K562 (cell line): ENCODE measurements around the gene GON4L. TPM values are rescaled to one million over a fixed set of nuclear protein-coding genes. Genes with fewer than 3 reads are reported as not detected.

Source experiments
- ATAC-seq: fragments of 200-7000 bp; cut with Tn5 transposase; 3 replicates; pipeline ENCODE4 v1.9.1; 2020; ENCODE audit warnings: moderate library complexity
- BruUV-seq: library from RNA; stranded (reverse); fragments of 400-500 nt; replicated peaks from 2 replicates; lab custom pipeline; 2021; lab: Mats Ljungman, UMichigan
- CTCF ChIA-PET: fragments of 300-600 bp; formaldehyde crosslinking; extraction: SDS; loops from one replicate; lab custom pipeline; 2021; ENCODE audit warnings: low intra/inter-chr PET ratio; lab: Yijun Ruan, JAX
- POLR2A ChIA-PET: fragments of 300-600, 350-650 bp; sonication (Branson Sonifier 250); formaldehyde crosslinking; extraction: SDS; loops from one replicate; lab custom pipeline; 2021; ENCODE audit warnings: antibody characterized with exemption, inconsistent platforms; lab: Yijun Ruan, JAX
- DNase-seq, 4 experiments: peaks; one replicate each; pipeline versions ENCODE4 v3.0.0 to v3.0.0-alpha.2; 2011 to 2018; ENCODE audit warnings: low spot score in 3 of 4, mixed read lengths in 3 of 4; ENCODE audit errors: extremely low read depth in 1 of 4
- FAIRE-seq: peaks from 2 replicates; lab custom pipeline; 2011; peaks lifted over from hg19 to GRCh38; lab: Jason Lieb, UNC
- H2AFZ ChIP-seq: 2 replicates; pipeline ENCODE4 v1.6.0; 2011; ENCODE audit warnings: low read depth, low read length, control low read depth, inconsistent platforms
- H3K27ac ChIP-seq: fragments of 200-600 bp; 3 replicates; pipeline ENCODE4 v1.8.0; 2011; ENCODE audit warnings: low read depth, mild to moderate bottlenecking, control low read depth, inconsistent platforms, low read length, moderate library complexity, mixed read lengths; ENCODE audit errors: extremely low read depth
- H3K27me3 ChIP-seq, 2 experiments: fragments of 300-600 bp in 1 of 2; 2 replicates in 1 of 2; 3 replicates in 1 of 2; pipeline versions ENCODE4 v1.6.0 to v1.8.0; 2011; ENCODE audit warnings: inconsistent platforms in 2 of 2, low read length in 2 of 2, mild to moderate bottlenecking in 1 of 2, mixed read lengths in 1 of 2, moderate library complexity in 1 of 2; ENCODE audit not compliant: control insufficient read depth in 2 of 2, insufficient read depth in 2 of 2
- H3K36me3 ChIP-seq: fragments of 300-600 bp; 3 replicates; pipeline ENCODE4 v1.8.0; 2011; ENCODE audit warnings: mild to moderate bottlenecking, low read length, inconsistent platforms; ENCODE audit not compliant: control insufficient read depth, insufficient read depth
- H3K4me1 ChIP-seq, 2 experiments: fragments of 200-600 bp in 1 of 2; replicated peaks in 1 of 2; 2 replicates in 1 of 2; 3 replicates in 1 of 2; pipeline versions ENCODE4 v1.5.1 to v1.8.0; 2011; ENCODE audit warnings: inconsistent platforms in 2 of 2, low read length in 2 of 2, mild to moderate bottlenecking in 1 of 2, mixed read lengths in 1 of 2, moderate library complexity in 1 of 2; ENCODE audit not compliant: control insufficient read depth in 2 of 2, insufficient read depth in 2 of 2
- H3K4me2 ChIP-seq: 2 replicates; pipeline ENCODE4 v1.6.1; 2011; ENCODE audit warnings: low read length, control low read depth, inconsistent platforms, mixed read lengths; ENCODE audit not compliant: insufficient read depth
- H3K4me3 ChIP-seq: fragments of 200-600 bp; sonication (generic), shearing (Covaris generic); 2 replicates; pipeline ENCODE4 v1.5.1; 2016; ENCODE audit warnings: control low read depth, inconsistent platforms
- H3K79me2 ChIP-seq: fragments of 200-600 bp; 3 replicates; pipeline ENCODE4 v1.8.0; 2011; ENCODE audit warnings: low read length, inconsistent platforms; ENCODE audit not compliant: control insufficient read depth, insufficient read depth
- H3K9ac ChIP-seq, 2 experiments: 2 replicates each; pipeline versions ENCODE4 v1.6.0 to v1.6.1; 2011; ENCODE audit warnings: low read depth in 2 of 2, low read length in 2 of 2, control low read depth in 1 of 2, inconsistent platforms in 1 of 2, mild to moderate bottlenecking in 1 of 2, mixed read lengths in 1 of 2; ENCODE audit not compliant: insufficient read depth in 1 of 2
- H3K9me1 ChIP-seq: one replicate; pipeline ENCODE4 v1.6.0; 2011; ENCODE audit warnings: inconsistent platforms, mild to moderate bottlenecking, low read length, moderate library complexity; ENCODE audit not compliant: control insufficient read depth, insufficient read depth
- H3K9me3 ChIP-seq: replicated peaks from 2 replicates; pipeline ENCODE4 v1.5.1; 2011; ENCODE audit warnings: low read depth, low read length, inconsistent platforms; ENCODE audit not compliant: control insufficient read depth, insufficient read depth
- H4K20me1 ChIP-seq: replicated peaks from 2 replicates; pipeline ENCODE4 v1.6.1; 2011; ENCODE audit warnings: low read length, inconsistent platforms, mixed read lengths; ENCODE audit not compliant: control insufficient read depth, insufficient read depth
- CBFB ChIP-seq: sonication (generic); formaldehyde crosslinking; IDR thresholded peaks from 2 replicates; pipeline ENCODE4 v1.4.0; 2020; ENCODE audit warnings: mild to moderate bottlenecking, missing genetic modification reagents
- CBX2 ChIP-seq: fragments of 200-600 bp; sonication (generic); IDR thresholded peaks from one replicate; pipeline ENCODE4 v1.6.1; 2012; ENCODE audit warnings: mild to moderate bottlenecking, low read length, inconsistent platforms; ENCODE audit not compliant: insufficient read depth, poor library complexity, severe bottlenecking
- CEBPG ChIP-seq, 3 experiments: fragments of 200-800 bp in 1 of 3; sonication (Bioruptor generic) in 1 of 3; sonication (generic) in 1 of 3; formaldehyde crosslinking in 1 of 3; IDR thresholded peaks in 2 of 3; conservative IDR thresholded peaks in 1 of 3; 2 replicates each; pipeline versions ENCODE4 v1.6.1 to v1.8.0; 2016 to 2022; ENCODE audit warnings: missing compliant biosample characterization in 2 of 3, missing genetic modification characterization in 2 of 3, mild to moderate bottlenecking in 1 of 3, missing genetic modification reagents in 1 of 3
- CTBP1 ChIP-seq: fragments of 450-650 bp; IDR thresholded peaks from 2 replicates; pipeline ENCODE4 v1.6.1; 2016; ENCODE audit warnings: borderline replicate concordance
- EHMT2 ChIP-seq: fragments of 450-650 bp; IDR thresholded peaks from 2 replicates; pipeline ENCODE4 v1.6.1; 2018; ENCODE audit warnings: antibody characterized with exemption
- FOXK2 ChIP-seq, 2 experiments: fragments of 450-650 bp; IDR thresholded peaks in 1 of 2; conservative IDR thresholded peaks in 1 of 2; 2 replicates each; pipeline ENCODE4 v1.6.1; 2016; ENCODE audit warnings: low read depth in 2 of 2, mild to moderate bottlenecking in 1 of 2
- PCBP1 ChIP-seq: fragments of 200-400 bp; formaldehyde crosslinking; IDR thresholded peaks from 2 replicates; pipeline ENCODE4 v1.6.1; 2018; ENCODE audit warnings: mild to moderate bottlenecking, low read depth, low read length; ENCODE audit not compliant: poor library complexity, severe bottlenecking
- PURB ChIP-seq: sonication (generic); formaldehyde crosslinking; IDR thresholded peaks from 2 replicates; pipeline ENCODE4 v1.9.0; 2021; ENCODE audit warnings: low read depth, mild to moderate bottlenecking, missing genetic modification reagents
- SAFB2 ChIP-seq: fragments of 200-400 bp; formaldehyde crosslinking; IDR thresholded peaks from 2 replicates; pipeline ENCODE4 v1.6.1; 2018; ENCODE audit warnings: borderline replicate concordance, low read length, low read depth, moderate library complexity; ENCODE audit not compliant: severe bottlenecking
- SPI1 ChIP-seq: IDR thresholded peaks from 2 replicates; pipeline ENCODE4 v1.6.1; 2011; ENCODE audit warnings: low read depth, low read length, control low read depth, borderline replicate concordance
- SRF ChIP-seq, 2 experiments: fragments of 250-450, 450-650 bp in 1 of 2; sonication (Bioruptor Pico) in 1 of 2; sonication (generic) in 1 of 2; formaldehyde crosslinking; IDR thresholded peaks; 2 replicates each; pipeline versions ENCODE4 v1.5.0 to v1.5.1; 2020 to 2022; ENCODE audit warnings: mild to moderate bottlenecking in 1 of 2, missing genetic modification reagents in 1 of 2
- STAG1 ChIP-seq: sonication (generic); formaldehyde crosslinking; IDR thresholded peaks from 2 replicates; pipeline ENCODE4 v1.5.0; 2020; ENCODE audit warnings: missing genetic modification reagents, borderline replicate concordance
- TAF7 ChIP-seq: fragments of 450-650 bp; IDR thresholded peaks from 2 replicates; pipeline ENCODE4 v1.6.1; 2016; ENCODE audit warnings: missing genetic modification characterization, missing compliant biosample characterization
- ZFP1 ChIP-seq: fragments of 450-650 bp; formaldehyde crosslinking; IDR thresholded peaks from 2 replicates; pipeline ENCODE4 v1.4.0; 2020; ENCODE audit warnings: mild to moderate bottlenecking, mixed read lengths
- ZNF175 ChIP-seq: fragments of 200-800 bp; sonication (Bioruptor generic); IDR thresholded peaks from 2 replicates; pipeline ENCODE4 v1.6.1; 2016; ENCODE audit warnings: low read depth, mild to moderate bottlenecking, missing genetic modification characterization, missing compliant biosample characterization
- WGBS: fragments of 100-300 bp; shearing (Covaris generic); methylation state at CpG from one replicate; pipeline ENCODE4 v1.1.6; 2016; ENCODE audit warnings: low coverage, mixed read lengths; ENCODE audit not compliant: insufficient coverage; ENCODE audit errors: missing lambda C conversion rate; 5-methylcytosine and 5-hydroxymethylcytosine counted together
- in situ Hi-C: fragments of 300-500 bp; cut with MboI; formaldehyde crosslinking; loops from 4 replicates; pipeline ENCODE4 v1.15.0; 2018; ENCODE audit warnings: inconsistent platforms, mixed read lengths
- intact Hi-C: fragments of 100-400 bp; cut with micrococcal nuclease; formaldehyde crosslinking; loops from 2 replicates; pipeline ENCODE4 v1.14.2; 2022
- polyA plus RNA-seq, 8 experiments: library from polyadenylated mRNA; depleted of rRNA in 4 of 8; stranded (reverse) in 5 of 8; unstranded in 3 of 8; fragments of >200 nt; fragmentation: Nextera tagmentation in 2 of 8; fragmentation: Illumina TruSeq in 1 of 8; extraction: Ambion mirVana in 2 of 8; extraction: Trizol in 1 of 8; gene quantifications; 2 replicates each; pipeline versions ENCODE4 v1.2.1 to v1.2.3, GENCODE V29; 2011 to 2014; ENCODE audit warnings: inconsistent platforms in 1 of 8, missing spikeins in 1 of 8
- total RNA-seq, 7 experiments: library from RNA; depleted of rRNA in 6 of 7; stranded (reverse); fragments of >200 nt in 6 of 7; fragmentation: Illumina TruSeq in 2 of 7; extraction: Trizol in 2 of 7; gene quantifications; 2 replicates each; pipeline versions ENCODE4 v1.2.1 to v1.2.3, GENCODE V29; 2011 to 2021; ENCODE audit warnings: low replicate concordance in 1 of 7
- TF ChIP-seq, protein P1 (sequence below): sonication (generic); formaldehyde crosslinking; IDR thresholded peaks from 2 replicates; pipeline ENCODE4 v1.8.1; 2023; ENCODE audit warnings: mild to moderate bottlenecking, missing genetic modification reagents
- TF ChIP-seq, protein P2 (sequence below): sonication (generic); formaldehyde crosslinking; IDR thresholded peaks from 2 replicates; pipeline ENCODE4 v1.8.1; 2023; ENCODE audit warnings: mild to moderate bottlenecking, missing genetic modification reagents

The GON4L gene
- total and polyA plus RNA-seq, 9 of the 15 experiments (the other 6 are each of a cell fraction or from before 2014, with no cell fraction given): 20.2 to 47.4 (median 33.6) TPM

DNA sequence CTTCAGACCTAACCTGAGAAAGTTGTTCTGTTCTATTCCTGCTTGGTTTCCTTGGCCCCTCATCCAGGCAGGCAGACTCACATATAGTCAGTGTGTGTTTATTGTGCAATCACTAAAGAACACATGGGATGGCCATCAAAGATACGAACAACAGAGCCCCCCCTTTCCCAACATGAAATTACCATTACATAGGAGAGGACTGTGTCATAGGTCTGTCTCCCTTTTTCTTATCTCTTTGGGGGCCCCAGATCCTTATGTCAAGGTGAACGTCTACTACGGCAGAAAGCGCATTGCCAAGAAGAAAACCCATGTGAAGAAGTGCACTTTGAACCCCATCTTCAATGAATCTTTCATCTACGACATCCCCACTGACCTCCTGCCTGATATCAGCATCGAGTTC is 23.9 kb upstream of the GON4L start (continued):
- TF ChIP-seq CEBPG (CRISPR knock-in tag; IDR thresholded peaks at IDR 0.05) (peak; percentile 50; the same call in 1 of the 2 replicates), CEBPG (tag; conservative IDR thresholded peaks at IDR 0.05 in 1 of 2, IDR thresholded peaks at IDR 0.05 in 1 of 2) (peak; percentile 75 to 87), PCBP1 (no peak), CBX2 (no peak)

DNA sequence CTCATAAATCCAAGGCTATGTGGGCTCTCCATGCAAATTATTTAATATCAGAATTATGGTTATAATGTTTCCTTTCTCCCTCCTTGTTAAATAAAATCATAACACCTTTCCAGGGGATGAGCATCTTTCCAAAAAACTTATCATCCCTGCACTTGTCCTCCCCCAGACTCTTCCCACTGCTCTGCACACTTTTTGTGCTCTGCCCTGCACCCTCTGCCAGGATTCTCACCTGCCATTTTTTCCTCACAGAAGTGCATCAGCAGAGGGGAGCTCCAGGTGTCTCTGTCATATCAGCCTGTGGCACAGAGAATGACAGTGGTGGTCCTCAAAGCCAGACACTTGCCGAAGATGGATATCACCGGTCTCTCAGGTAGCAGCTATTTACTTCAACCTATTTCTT is 23.2 kb upstream of the GON4L start:
- Histone ChIP-seq H4K20me1 (no peaks in the 10 kb centered on the region), H3K27ac (no peak overlapping the region), H3K9me1 (no peaks in the 10 kb centered on the region), H3K9ac (no peak overlapping the region), H3K27me3 (no peaks in the 10 kb centered on the region; a peak in 1 of 5 replicates), H3K36me3 (no peaks in the 10 kb centered on the region), H3K9me3 (no peaks in the 10 kb centered on the region), H2AFZ (no peak overlapping the region), H3K79me2 (no peaks in the 10 kb centered on the region), H3K4me3 (no peak overlapping the region), H3K4me1 (peaks cover 8 to 23% of the 10 kb centered on the region in 2 experiments; a peak in 4 of 5 replicates), H3K4me2 (no peak overlapping the region)
- CTCF ChIA-PET: no interaction called here
- DNase-seq (no peak), ATAC-seq (no peak), FAIRE-seq (no peak)
- BruUV-seq: no TSS peak
- 64% methylated on average over 2 of the region's 2 CpGs for WGBS
- in situ Hi-C loops (no loop called here), intact Hi-C loops (no loop called here)
- POLR2A ChIA-PET: no interaction called here
- TF ChIP-seq, protein P1, sequence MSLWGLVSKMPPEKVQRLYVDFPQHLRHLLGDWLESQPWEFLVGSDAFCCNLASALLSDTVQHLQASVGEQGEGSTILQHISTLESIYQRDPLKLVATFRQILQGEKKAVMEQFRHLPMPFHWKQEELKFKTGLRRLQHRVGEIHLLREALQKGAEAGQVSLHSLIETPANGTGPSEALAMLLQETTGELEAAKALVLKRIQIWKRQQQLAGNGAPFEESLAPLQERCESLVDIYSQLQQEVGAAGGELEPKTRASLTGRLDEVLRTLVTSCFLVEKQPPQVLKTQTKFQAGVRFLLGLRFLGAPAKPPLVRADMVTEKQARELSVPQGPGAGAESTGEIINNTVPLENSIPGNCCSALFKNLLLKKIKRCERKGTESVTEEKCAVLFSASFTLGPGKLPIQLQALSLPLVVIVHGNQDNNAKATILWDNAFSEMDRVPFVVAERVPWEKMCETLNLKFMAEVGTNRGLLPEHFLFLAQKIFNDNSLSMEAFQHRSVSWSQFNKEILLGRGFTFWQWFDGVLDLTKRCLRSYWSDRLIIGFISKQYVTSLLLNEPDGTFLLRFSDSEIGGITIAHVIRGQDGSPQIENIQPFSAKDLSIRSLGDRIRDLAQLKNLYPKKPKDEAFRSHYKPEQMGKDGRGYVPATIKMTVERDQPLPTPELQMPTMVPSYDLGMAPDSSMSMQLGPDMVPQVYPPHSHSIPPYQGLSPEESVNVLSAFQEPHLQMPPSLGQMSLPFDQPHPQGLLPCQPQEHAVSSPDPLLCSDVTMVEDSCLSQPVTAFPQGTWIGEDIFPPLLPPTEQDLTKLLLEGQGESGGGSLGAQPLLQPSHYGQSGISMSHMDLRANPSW (CRISPR knock-in tag): no peak
- no peak for TF ChIP-seq SRF (CRISPR knock-in tag; IDR thresholded peaks at IDR 0.05)
- TF ChIP-seq ZNF175: no peak
- TF ChIP-seq FOXK2 (conservative IDR thresholded peaks at IDR 0.05 in 1 of 2, IDR thresholded peaks at IDR 0.05 in 1 of 2; ENCODE audit: low read depth in 2 of 2): no peak
- TF ChIP-seq SPI1: no peak
- TF ChIP-seq EHMT2: no peak
- TF ChIP-seq TAF7 (tag): no peak
- TF ChIP-seq, protein P2, sequence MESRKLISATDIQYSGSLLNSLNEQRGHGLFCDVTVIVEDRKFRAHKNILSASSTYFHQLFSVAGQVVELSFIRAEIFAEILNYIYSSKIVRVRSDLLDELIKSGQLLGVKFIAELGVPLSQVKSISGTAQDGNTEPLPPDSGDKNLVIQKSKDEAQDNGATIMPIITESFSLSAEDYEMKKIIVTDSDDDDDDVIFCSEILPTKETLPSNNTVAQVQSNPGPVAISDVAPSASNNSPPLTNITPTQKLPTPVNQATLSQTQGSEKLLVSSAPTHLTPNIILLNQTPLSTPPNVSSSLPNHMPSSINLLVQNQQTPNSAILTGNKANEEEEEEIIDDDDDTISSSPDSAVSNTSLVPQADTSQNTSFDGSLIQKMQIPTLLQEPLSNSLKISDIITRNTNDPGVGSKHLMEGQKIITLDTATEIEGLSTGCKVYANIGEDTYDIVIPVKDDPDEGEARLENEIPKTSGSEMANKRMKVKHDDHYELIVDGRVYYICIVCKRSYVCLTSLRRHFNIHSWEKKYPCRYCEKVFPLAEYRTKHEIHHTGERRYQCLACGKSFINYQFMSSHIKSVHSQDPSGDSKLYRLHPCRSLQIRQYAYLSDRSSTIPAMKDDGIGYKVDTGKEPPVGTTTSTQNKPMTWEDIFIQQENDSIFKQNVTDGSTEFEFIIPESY (CRISPR knock-in tag): no peak
- no peak for TF ChIP-seq PURB (CRISPR knock-in tag)
- TF ChIP-seq STAG1: no peak
- TF ChIP-seq CTBP1: no peak
- TF ChIP-seq CBFB (CRISPR knock-in tag): no peak
- TF ChIP-seq ZFP1 (CRISPR knock-in tag): no peak
- no peak for TF ChIP-seq SAFB2
